OCI-LY1 (cell line): Measurements from ENCODE around the gene SP6.

Experiments
- H2AFZ ChIP-seq: fragments of 200-600 bp; sonication (generic), shearing (Covaris generic); 2 replicates; pipeline ENCODE4 v1.6.0; 2014; ENCODE audit warnings: antibody characterized with exemption, mild to moderate bottlenecking, low read length
- H3F3A ChIP-seq: fragments of 200-600 bp; sonication (generic), shearing (Covaris generic); 2 replicates; pipeline ENCODE4 v1.6.0; 2014; ENCODE audit warnings: mild to moderate bottlenecking, antibody characterized with exemption, low read length, moderate library complexity; ENCODE audit not compliant: insufficient read depth
- H3K27ac ChIP-seq: fragments of 200-600 bp; sonication (generic); 2 replicates; pipeline ENCODE4 v1.5.1; 2014; ENCODE audit warnings: low read length, mixed run types, mild to moderate bottlenecking, low read depth; ENCODE audit not compliant: poor library complexity, severe bottlenecking
- H3K27me3 ChIP-seq: fragments of 200-600 bp; sonication (generic); 2 replicates; pipeline ENCODE4 v1.6.0; 2014; ENCODE audit warnings: antibody characterized with exemption, mild to moderate bottlenecking, low read length, moderate library complexity; ENCODE audit not compliant: insufficient read depth
- H3K36me3 ChIP-seq: fragments of 200-600 bp; sonication (generic); 2 replicates; pipeline ENCODE4 v1.6.1; 2014; ENCODE audit warnings: mild to moderate bottlenecking, antibody characterized with exemption, low read length, moderate library complexity, mixed read lengths; ENCODE audit not compliant: insufficient read depth
- H3K4me1 ChIP-seq: fragments of 200-600 bp; sonication (generic); 2 replicates; pipeline ENCODE4 v1.5.1; 2014; ENCODE audit warnings: mild to moderate bottlenecking, low read length, moderate library complexity; ENCODE audit not compliant: insufficient read depth, severe bottlenecking
- H3K4me2 ChIP-seq: fragments of 200-600 bp; sonication (generic), shearing (Covaris generic); 2 replicates; pipeline ENCODE4 v1.6.1; 2014; ENCODE audit warnings: low read length
- H3K4me3 ChIP-seq: fragments of 200-600 bp; sonication (generic); 2 replicates; pipeline ENCODE4 v1.5.1; 2014; ENCODE audit warnings: low read length, low read depth, mild to moderate bottlenecking, mixed read lengths; ENCODE audit not compliant: poor library complexity, severe bottlenecking
- H3K79me2 ChIP-seq: fragments of 200-600 bp; shearing (Covaris generic); 2 replicates; pipeline ENCODE4 v1.6.1; 2016; ENCODE audit warnings: mixed run types, low read length, mixed read lengths; ENCODE audit not compliant: insufficient read depth
- H3K9ac ChIP-seq: fragments of 200-600 bp; sonication (generic), shearing (Covaris generic); 2 replicates; pipeline ENCODE4 v1.6.1; 2014; ENCODE audit warnings: mild to moderate bottlenecking, low read length, mixed read lengths
- H3K9me2 ChIP-seq: fragments of 200-600 bp; sonication (generic), shearing (Covaris generic); 2 replicates; pipeline ENCODE4 v1.6.1; 2014; ENCODE audit warnings: low read depth, mild to moderate bottlenecking, low read length, mixed read lengths
- H3K9me3 ChIP-seq: fragments of 200-600 bp; shearing (Covaris generic); 2 replicates; pipeline ENCODE4 v1.6.1; 2014; ENCODE audit warnings: low read length, mixed read lengths
- H4K20me1 ChIP-seq: fragments of 200-600 bp; sonication (generic), shearing (Covaris generic); 2 replicates; pipeline ENCODE4 v1.6.0; 2016; ENCODE audit warnings: mild to moderate bottlenecking, low read length; ENCODE audit not compliant: insufficient read depth
- EZH2 ChIP-seq: fragments of 200-600 bp; sonication (generic), shearing (Covaris generic); IDR thresholded peaks from 2 replicates; pipeline ENCODE4 v1.8.0; 2017; ENCODE audit warnings: borderline replicate concordance, mixed run types, mild to moderate bottlenecking, antibody characterized with exemption, low read length, moderate library complexity, mixed read lengths
- TF ChIP-seq, protein P1 (sequence below): fragments of 200-600 bp; sonication (generic), shearing (Covaris generic); IDR thresholded peaks from 2 replicates; pipeline ENCODE4 v1.5.1; 2017; ENCODE audit warnings: mild to moderate bottlenecking, antibody characterized with exemption, low read length, moderate library complexity, mixed read lengths

SP6 gene

GRCh38 chr17:47840001-47840741, 10.8 kb downstream of the SP6 start:
- Histone ChIP-seq H3K27ac (no peak overlapping the region), H2AFZ (no peak overlapping the region), H4K20me1 (no peaks in the 10 kb centered on the region), H3K4me1 (peaks cover 19% of the 10 kb centered on the region), H3K4me2 (peak overlapping the region; percentile 83), H3F3A (no peaks in the 10 kb centered on the region), H3K4me3 (peak overlapping the region; percentile 86), H3K27me3 (no peaks in the 10 kb centered on the region), H3K9me3 (no peaks in the 10 kb centered on the region), H3K9ac (peak overlapping the region; percentile 82), H3K9me2 (no peaks in the 10 kb centered on the region), H3K36me3 (no peaks in the 10 kb centered on the region), H3K79me2 (no peaks in the 10 kb centered on the region)
- TF ChIP-seq EZH2: no peak
- TF ChIP-seq, protein P1, sequence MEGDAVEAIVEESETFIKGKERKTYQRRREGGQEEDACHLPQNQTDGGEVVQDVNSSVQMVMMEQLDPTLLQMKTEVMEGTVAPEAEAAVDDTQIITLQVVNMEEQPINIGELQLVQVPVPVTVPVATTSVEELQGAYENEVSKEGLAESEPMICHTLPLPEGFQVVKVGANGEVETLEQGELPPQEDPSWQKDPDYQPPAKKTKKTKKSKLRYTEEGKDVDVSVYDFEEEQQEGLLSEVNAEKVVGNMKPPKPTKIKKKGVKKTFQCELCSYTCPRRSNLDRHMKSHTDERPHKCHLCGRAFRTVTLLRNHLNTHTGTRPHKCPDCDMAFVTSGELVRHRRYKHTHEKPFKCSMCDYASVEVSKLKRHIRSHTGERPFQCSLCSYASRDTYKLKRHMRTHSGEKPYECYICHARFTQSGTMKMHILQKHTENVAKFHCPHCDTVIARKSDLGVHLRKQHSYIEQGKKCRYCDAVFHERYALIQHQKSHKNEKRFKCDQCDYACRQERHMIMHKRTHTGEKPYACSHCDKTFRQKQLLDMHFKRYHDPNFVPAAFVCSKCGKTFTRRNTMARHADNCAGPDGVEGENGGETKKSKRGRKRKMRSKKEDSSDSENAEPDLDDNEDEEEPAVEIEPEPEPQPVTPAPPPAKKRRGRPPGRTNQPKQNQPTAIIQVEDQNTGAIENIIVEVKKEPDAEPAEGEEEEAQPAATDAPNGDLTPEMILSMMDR: no peak

DNA sequence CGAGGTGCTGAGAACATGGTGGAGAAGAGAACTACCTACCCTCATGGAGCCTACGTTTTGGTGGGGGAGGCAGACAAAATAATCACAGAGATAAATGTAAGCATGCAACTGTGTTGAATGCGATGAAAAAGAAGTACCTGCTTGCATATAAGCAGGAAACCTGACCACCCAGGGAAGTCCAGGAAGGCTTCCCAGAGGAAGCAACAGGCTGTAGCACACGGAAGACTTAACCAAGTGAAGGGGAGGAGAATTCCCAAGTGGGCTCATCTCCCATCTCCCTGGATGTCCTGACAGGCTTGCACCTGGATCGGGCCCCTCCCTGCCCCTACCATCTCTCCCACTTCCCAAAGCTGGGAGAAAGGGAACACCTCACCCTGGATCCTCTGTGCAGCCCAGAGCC, 11.9 kb downstream of the SP6 start:
- Histone ChIP-seq H3K9ac (no peak overlapping the region), H3F3A (no peaks in the 10 kb centered on the region), H2AFZ (no peak overlapping the region), H4K20me1 (no peaks in the 10 kb centered on the region), H3K4me1 (peaks cover 19% of the 10 kb centered on the region), H3K9me3 (no peaks in the 10 kb centered on the region), H3K27me3 (no peaks in the 10 kb centered on the region), H3K9me2 (no peaks in the 10 kb centered on the region), H3K4me3 (no peak overlapping the region), H3K4me2 (no peak overlapping the region), H3K36me3 (no peaks in the 10 kb centered on the region), H3K27ac (no peak overlapping the region), H3K79me2 (no peaks in the 10 kb centered on the region)
- TF ChIP-seq, protein P1: no peak
- TF ChIP-seq EZH2: no peak

DNA sequence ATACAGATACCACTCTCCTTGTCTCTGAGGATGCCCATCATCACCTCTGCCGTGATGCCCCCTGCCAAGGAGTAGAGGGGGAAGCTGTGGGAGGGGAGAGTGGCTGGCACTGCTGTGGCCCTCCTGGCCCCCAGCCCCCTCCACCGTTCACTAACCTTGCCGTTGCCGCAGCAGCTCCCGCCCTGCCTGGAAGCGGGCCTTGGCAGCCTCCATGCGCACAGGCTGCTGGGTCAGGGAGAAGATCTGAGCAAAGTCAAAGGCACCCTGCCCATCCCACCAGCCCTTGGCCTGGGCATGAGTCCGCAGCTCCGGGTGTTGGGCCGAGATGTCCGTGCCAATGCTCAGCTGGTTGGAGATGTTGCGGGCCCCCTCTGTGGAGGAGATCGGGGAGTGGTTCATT, 12.3 kb downstream of the SP6 start:
- Histone ChIP-seq H2AFZ (no peak overlapping the region), H3F3A (no peaks in the 10 kb centered on the region), H3K36me3 (no peaks in the 10 kb centered on the region)

More for the DNA sequence above, 12.3 kb downstream of the SP6 start:
- no peaks in the 10 kb centered on the region for H3K9me2 ChIP-seq
- no peak overlapping the region for H3K9ac ChIP-seq
- no peak overlapping the region for H3K27ac ChIP-seq
- no peaks in the 10 kb centered on the region for H3K79me2 ChIP-seq
- H3K4me3 ChIP-seq: no peak overlapping the region
- H3K27me3 ChIP-seq: no peaks in the 10 kb centered on the region
- H3K9me3 ChIP-seq: no peaks in the 10 kb centered on the region
- no peaks in the 10 kb centered on the region for H4K20me1 ChIP-seq
- peaks cover 19% of the 10 kb centered on the region for H3K4me1 ChIP-seq
- no peak for TF ChIP-seq EZH2
- TF ChIP-seq, protein P1: no peak
- no peak overlapping the region for H3K4me2 ChIP-seq
